Right lobe of liver (tissue), 6 donors: ENCODE results near the gene AAR2. TPM values are rescaled to one million over a fixed set of nuclear protein-coding genes. Genes with fewer than 3 reads are reported as not detected.

ENCODE experiments used
- ATAC-seq, 4 donors: fragments of 200-7000 bp; cut with Tn5 transposase; one replicate each; pipeline ENCODE4 v1.9.1; 2020; ENCODE audit warnings: mild to moderate bottlenecking in 4 of 4, moderate library complexity in 4 of 4
- DNase-seq, 3 donors: peaks; one replicate each; pipeline ENCODE4 v3.0.0-alpha.2; 2020
- H3K27ac ChIP-seq, 3 donors: fragments of 200-600 bp; one replicate each; pipeline ENCODE4 v1.8.0; 2022
- H3K27me3 ChIP-seq, 2 donors: fragments of 200-600 bp; one replicate each; pipeline ENCODE4 v1.8.0; 2022
- H3K36me3 ChIP-seq, 4 donors: fragments of 200-600 bp; sonication (generic) in 1 of 4; one replicate each; pipeline versions ENCODE4 v1.5.1 to v1.8.0; 2017 to 2022; ENCODE audit warnings: control low read depth in 1 of 4
- H3K4me1 ChIP-seq, 4 donors: fragments of 200-600 bp; sonication (generic) in 1 of 4; one replicate each; pipeline versions ENCODE4 v1.5.1 to v1.8.0; 2017 to 2022; ENCODE audit warnings: control low read depth in 1 of 4
- H3K4me3 ChIP-seq, 3 donors: fragments of 200-600 bp; one replicate each; pipeline ENCODE4 v1.8.0; 2022
- H3K9me3 ChIP-seq, 4 donors: fragments of 200-600 bp; sonication (generic) in 1 of 4; one replicate each; pipeline versions ENCODE4 v1.5.1 to v1.8.0; 2017 to 2022; ENCODE audit warnings: control low read depth in 1 of 4
- POLR2A ChIP-seq: fragments of 450-650 bp; IDR thresholded peaks from one replicate; pipeline ENCODE4 v1.6.1; 2017; ENCODE audit warnings: antibody characterized with exemption, mild to moderate bottlenecking
- WGBS: methylation state at CpG from one replicate; pipeline ENCODE4 v1.1.6; 2018; ENCODE audit warnings: low coverage, low lambda C conversion rate; ENCODE audit not compliant: insufficient coverage; ENCODE audit errors: missing lambda C conversion rate; 5-methylcytosine and 5-hydroxymethylcytosine counted together
- intact Hi-C, 2 donors: fragments of 100-400 bp; cut with DNase I; formaldehyde crosslinking; loops; one replicate each; pipeline versions ENCODE4 v1.11.2 to v1.14.1; 2022
- total RNA-seq, 6 experiments: library from RNA; depleted of rRNA in 2 of 6; stranded (reverse); fragments of >200 nt in 2 of 6; fragmentation: NEBNext Ultra II Directional in 3 of 6; extraction: Animal tissue kit (Norgen Biotek cat#: 25700) in 3 of 6; gene quantifications; one replicate each; pipeline versions ENCODE4 v1.1.0 to v1.2.4, GENCODE V29; 2016 to 2023
- TF ChIP-seq, protein P1 (sequence below), 4 donors: fragments of 200-600 bp in 3 of 4; fragments of 450-650 bp in 1 of 4; IDR thresholded peaks; one replicate each; pipeline versions ENCODE4 v1.5.1 to v1.8.0; 2016 to 2022; ENCODE audit warnings: antibody characterized with exemption in 4 of 4, mild to moderate bottlenecking in 2 of 4
- donor health status: DM: no; HTN: yes; CAD: no.
- donor health status: DM: no; HTN: no; CAD: no.
- donor health status: DM: no; HTN: no; CAD: no.
- donor health status: DM: no; HTN: yes; CAD: no.
- donor health status: DM: no; HTN: yes; CAD: no.

The AAR2 gene
- total RNA-seq, 6 experiments from 2014 or later: 11.8 to 16.7 (median 13.5) TPM

DNA sequence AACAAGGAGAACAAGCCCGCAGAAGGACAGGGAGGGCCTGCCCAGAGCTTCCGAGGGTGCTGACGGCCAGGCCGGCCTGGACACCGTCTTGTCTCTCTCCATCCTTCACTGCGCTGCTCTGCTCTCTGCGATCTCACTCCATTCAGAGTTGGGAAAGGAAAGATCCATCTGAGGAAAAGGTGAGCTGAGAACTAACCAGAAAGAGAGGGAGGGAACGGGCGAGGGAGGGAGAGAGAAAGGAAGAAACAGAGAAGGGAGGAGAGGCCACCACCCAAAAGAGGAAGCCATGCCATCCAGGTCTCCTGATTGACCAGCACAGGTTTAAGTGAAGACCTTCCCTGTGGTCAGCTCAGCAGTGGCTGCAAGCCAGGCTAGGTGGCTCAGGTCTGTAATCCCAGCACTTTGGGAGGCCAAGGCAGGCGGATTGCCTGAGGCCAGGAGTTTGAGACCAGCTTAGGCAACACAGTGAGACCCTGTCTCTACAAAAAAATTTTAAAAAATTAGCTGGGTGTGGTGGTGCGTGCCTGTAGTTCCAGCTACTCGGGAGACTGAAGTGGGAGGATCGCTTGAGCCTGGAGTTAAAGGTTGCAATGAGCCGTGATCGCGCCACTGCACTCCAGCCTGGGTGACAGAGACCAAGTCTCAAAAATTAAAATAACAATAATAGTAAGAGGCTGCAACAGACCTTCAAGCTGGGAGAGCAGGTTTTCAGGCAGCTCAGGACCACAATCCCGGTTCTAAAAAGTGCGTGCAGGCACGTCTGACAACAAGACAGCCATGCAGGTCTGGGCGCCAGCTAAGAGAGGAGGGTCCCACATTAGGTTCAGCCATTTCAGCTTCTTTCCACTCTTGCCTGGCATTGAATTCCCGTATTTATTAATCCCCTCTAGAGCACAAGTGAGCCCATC, 35.6 kb downstream of the AAR2 start:
- H3K9me3 ChIP-seq: no peaks in the 10 kb centered on the region
- no peaks in the 10 kb centered on the region for H3K27me3 ChIP-seq
- DNase-seq (no peak), ATAC-seq (no peak)
- WGBS: 88% methylated on average over 13 of the region's 21 CpGs
- no peaks in the 10 kb centered on the region for H3K36me3 ChIP-seq
- H3K27ac ChIP-seq: no peak overlapping the region
- TF ChIP-seq POLR2A: no peak
- TF ChIP-seq, protein P1, sequence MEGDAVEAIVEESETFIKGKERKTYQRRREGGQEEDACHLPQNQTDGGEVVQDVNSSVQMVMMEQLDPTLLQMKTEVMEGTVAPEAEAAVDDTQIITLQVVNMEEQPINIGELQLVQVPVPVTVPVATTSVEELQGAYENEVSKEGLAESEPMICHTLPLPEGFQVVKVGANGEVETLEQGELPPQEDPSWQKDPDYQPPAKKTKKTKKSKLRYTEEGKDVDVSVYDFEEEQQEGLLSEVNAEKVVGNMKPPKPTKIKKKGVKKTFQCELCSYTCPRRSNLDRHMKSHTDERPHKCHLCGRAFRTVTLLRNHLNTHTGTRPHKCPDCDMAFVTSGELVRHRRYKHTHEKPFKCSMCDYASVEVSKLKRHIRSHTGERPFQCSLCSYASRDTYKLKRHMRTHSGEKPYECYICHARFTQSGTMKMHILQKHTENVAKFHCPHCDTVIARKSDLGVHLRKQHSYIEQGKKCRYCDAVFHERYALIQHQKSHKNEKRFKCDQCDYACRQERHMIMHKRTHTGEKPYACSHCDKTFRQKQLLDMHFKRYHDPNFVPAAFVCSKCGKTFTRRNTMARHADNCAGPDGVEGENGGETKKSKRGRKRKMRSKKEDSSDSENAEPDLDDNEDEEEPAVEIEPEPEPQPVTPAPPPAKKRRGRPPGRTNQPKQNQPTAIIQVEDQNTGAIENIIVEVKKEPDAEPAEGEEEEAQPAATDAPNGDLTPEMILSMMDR (IDR thresholded peaks at IDR 0.05): no peak
- H3K4me3 ChIP-seq: no peak overlapping the region
- no peaks in the 10 kb centered on the region for H3K4me1 ChIP-seq
- intact Hi-C loops: no loop called here

DNA sequence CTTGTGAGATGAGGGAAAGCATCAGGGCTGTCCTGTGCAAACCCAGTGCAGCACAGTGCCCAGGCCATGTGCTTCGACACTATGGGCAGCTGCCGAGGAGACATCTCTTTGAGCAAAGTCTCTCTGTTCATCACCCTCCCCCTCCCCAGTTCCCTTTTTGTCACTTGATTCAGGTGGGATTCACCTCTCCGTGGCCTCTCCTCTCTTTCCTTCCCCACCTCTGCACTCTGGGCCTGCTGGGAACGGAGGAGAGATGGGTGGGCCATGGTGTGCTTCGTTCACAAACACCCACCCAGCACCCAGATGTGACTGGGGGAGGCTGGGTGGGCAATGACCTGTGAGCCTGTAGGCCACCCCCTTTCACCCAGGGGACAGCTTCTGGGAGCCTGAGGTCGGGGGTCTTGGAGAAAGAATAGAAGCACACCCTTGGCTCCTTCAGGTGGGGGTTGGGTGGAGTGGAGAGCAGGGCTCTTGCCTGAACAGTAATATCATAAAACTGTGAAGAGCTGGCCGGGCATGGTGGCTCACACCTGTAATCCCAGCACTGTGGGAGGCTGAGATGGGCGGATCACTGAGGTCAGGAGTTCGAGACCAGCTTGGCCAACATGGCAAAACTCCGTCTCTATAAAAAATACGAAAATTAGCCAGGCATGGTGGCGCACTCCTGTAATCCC, 36.4 kb downstream of the AAR2 start:
- DNase-seq (no peak), ATAC-seq (no peak)
- TF ChIP-seq POLR2A: no peak
- TF ChIP-seq, protein P1 (IDR thresholded peaks at IDR 0.05): no peak
- Histone ChIP-seq H3K4me3 (no peak overlapping the region), H3K27me3 (no peaks in the 10 kb centered on the region), H3K36me3 (no peaks in the 10 kb centered on the region), H3K27ac (no peak overlapping the region), H3K9me3 (no peaks in the 10 kb centered on the region), H3K4me1 (no peaks in the 10 kb centered on the region)
- 66% methylated on average over 8 of the region's 12 CpGs for WGBS
- intact Hi-C loops: no loop called here

DNA sequence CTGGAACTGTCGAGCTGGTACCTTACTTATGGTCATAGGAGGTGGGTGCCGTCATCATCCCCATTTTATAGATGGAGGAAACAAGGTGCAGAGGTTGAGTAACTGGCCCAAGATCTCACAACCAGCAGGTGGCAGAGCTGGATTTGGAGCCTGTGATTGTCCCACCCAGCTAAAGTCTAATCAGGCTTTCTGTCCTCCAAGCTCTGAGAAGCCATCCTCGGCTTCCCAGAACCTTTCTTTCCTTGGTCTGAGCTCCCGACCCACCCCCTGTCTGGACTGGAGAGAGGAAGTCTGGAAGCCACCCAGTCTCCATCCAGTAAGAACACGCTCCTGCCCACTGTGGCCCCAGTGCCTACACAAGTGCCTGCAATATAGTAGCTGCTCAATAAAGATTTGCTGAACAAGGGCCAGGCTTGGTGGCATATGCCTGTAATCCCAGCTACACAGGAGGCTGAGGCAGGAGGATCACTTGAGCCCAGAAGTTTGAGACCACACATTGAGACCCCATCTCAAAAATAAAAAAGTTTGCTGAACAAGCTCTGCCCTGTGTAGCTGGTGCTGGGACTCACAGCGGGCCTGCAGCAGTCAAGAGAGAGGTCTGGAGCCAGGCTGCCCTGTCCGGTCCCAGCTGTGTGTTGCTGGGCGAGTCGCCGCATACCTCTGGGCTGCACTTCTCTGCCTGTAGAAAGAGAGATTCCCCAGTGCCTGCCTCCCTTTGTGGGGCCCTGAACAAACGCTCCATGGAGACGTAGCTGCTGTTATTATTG, 37.3 kb downstream of the AAR2 start:
- ATAC-seq (no peak), DNase-seq (no peak)
- Histone ChIP-seq H3K27ac (no peak overlapping the region), H3K36me3 (no peaks in the 10 kb centered on the region), H3K4me1 (no peaks in the 10 kb centered on the region), H3K27me3 (no peaks in the 10 kb centered on the region), H3K9me3 (no peaks in the 10 kb centered on the region), H3K4me3 (no peak overlapping the region)
- TF ChIP-seq POLR2A: no peak
- TF ChIP-seq, protein P1 (IDR thresholded peaks at IDR 0.05): peak in 2 of 4 donors; percentile 7 to 13
- WGBS: 70% methylated on average over 4 of the region's 12 CpGs
- intact Hi-C loops: no loop called here

DNA sequence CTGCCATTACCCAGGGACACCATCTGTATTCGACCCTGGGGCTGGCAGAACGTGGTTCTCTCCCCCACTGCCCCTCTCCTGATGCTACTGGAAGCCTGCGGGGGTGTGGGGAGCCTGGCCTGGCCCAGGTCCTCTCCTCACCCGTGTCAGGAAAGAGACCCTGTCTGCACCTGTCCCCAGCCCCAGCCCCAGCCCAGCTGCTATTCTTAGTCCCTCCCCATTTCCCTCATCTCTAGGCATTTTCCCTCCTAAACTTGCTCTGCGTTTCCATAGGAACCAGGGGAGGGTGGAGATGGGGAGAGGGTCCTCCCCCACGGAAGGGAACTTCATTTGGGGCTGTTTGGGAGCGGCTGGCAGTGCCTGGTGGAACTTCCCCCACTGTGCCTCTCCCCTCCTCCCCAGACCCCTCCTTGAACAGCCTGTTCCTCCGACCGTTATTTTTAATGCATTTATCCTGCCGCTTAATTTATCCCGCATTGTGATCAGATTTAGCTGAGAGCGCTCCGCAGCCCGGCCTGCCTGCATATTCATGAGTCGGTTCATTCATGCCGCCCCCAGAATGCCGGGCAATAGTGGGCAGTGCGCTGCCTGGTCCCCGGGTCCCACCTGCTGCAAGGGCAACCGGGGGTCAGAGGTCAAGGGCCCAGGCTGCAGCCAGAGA, 38.0 kb downstream of the AAR2 start:
- H3K27ac ChIP-seq: no peak overlapping the region
- no peaks in the 10 kb centered on the region for H3K9me3 ChIP-seq
- intact Hi-C loops: no loop called here
- DNase-seq: no peak
- no peaks in the 10 kb centered on the region for H3K36me3 ChIP-seq
- TF ChIP-seq POLR2A: no peak
- no peaks in the 10 kb centered on the region for H3K4me1 ChIP-seq
- 47% methylated on average over 13 of the region's 20 CpGs for WGBS
- no peak for ATAC-seq
- no peak overlapping the region for H3K4me3 ChIP-seq
- H3K27me3 ChIP-seq: no peaks in the 10 kb centered on the region
